NCI-H2081 treated with DMSO at 0.1 percent for 48 hours (cell line): ENCODE data around the gene DNHD1.
A peak's percentile ranks its signal among the peaks of the same experiment; 100 is the strongest.
"Not testable (repeated sequence)": the region's sequence is repeated elsewhere in the genome, so short reads cannot be mapped to it uniquely, and the experiment has no call there.

Experiments
- DNase-seq: peaks from one replicate; lab custom pipeline; 2025; lab: John Stamatoyannopoulos, UW

DNHD1 gene

DNA sequence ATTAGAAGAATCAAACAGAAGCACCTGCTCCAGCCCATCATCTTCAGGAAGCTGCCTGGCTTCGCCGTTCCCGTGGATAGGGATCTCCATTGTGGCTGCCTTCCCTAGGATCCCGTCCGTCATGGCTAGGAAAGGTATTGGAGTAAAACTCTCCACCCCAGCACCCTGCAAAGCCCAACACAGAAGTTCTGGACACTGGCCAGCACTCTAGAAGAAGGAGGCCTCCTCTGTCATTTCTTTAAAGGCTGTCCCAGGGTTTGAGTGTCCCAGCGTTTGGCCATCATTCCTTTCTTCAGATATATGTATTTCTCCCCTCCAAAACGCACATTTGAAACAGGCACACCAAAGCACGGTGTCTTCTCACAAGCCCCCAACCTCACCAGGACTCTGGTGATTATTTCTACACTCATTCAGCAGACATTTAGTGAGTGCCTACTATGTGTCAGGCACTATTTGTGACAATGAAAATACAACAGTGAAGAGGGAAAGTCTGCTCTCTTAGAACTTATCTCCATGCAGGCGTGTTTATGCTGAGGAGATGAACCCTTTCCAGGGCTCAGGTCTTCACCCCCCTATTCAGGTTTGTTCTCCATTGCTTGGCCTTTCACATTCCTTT lies 16.7 kb upstream of the DNHD1 start:
- DNase-seq: no peak

DNA sequence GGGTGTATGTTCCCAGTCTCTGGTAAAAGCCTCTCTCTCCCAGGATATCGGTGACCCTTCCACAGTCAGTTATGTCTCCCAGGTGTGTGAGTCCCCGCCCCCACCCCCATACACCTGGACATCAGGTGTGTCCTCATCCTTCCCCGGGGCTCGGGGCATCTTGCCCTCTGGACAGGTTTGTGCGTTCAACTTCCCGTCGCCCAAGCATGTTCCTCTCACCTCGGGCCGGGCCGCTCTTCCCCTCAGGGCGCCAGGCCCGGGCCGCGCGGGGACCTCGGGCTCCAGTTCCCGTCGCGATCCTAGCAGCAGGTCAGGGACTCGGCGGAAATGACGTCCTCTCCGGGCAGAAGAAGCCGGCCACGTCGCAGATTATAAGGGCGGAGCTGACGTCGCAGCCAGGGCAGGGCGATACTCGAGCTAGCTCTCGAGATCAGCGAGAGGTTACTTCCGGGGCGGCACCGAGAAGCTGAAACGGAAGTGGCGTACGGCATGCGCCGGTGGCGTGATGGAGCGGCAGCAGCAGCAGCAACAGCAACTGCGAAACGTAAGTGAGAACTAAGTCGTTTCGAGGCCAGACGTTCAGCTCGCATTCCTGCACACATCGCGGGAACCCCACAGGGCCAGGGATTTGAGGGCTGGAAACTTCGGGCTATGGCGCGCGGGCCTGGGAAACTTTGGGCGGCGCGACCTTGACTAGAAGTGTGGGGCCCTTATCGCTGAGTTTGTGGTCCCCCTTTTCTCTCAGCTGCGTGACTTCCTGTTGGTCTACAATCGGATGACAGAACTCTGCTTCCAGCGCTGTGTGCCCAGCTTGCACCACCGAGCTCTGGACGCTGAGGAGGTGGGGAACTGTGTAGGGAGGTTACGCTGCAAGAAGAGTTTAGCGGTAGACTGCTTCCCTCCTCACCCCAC lies 15.8 kb upstream of the DNHD1 start, which contains the start of the genes ARFIP2 and TIMM10B:
Gene ARFIP2, minus strand, starts transcription at position 320 of the 912 bp plus-strand sequence. CDS start 910 bp downstream, outside the sequence.
Gene TIMM10B, plus strand, starts transcription at position 490 of the 912 bp plus-strand sequence. Its CDS starts 16 bp downstream, at position 506.
- DNase-seq: peak; percentile 84

DNA sequence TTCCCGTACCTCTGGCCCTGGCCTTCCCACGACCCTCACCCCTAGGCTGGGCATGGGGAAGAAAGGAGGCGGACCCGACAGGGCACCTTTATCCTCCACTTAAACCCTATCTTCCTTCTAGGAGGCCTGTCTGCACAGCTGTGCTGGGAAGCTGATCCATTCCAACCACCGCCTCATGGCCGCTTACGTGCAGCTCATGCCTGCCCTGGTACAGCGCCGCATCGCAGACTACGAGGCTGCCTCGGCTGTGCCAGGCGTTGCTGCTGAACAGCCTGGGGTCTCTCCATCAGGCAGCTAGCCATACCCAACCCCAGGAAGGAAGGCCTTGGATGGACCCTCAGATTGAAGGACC lies 15.2 kb upstream of the DNHD1 start:
- no peak for DNase-seq

DNA sequence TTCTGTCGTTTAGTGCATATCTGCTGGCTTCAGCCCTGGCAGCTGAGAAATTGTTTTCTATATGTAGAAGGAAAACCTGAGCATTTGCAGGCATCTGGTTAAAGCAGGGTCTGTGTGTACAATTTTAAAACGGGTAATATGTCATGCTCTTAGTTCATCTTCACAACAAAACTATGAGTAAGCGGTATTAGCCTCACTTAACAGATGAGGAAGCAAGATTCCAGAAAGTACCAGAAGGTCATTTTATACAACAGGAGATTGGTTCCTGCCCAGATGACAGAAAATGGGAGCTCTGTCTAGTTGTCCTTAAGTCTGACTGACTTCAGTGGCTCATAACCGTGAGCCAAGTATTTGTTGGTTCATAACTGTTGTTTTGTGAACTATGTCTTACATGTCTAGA lies 14.6 kb upstream of the DNHD1 start:
- no peak for DNase-seq

GRCh38 chr11:6483015-6483414 lies 14.1 kb upstream of the DNHD1 start:
- no peak for DNase-seq

DNA sequence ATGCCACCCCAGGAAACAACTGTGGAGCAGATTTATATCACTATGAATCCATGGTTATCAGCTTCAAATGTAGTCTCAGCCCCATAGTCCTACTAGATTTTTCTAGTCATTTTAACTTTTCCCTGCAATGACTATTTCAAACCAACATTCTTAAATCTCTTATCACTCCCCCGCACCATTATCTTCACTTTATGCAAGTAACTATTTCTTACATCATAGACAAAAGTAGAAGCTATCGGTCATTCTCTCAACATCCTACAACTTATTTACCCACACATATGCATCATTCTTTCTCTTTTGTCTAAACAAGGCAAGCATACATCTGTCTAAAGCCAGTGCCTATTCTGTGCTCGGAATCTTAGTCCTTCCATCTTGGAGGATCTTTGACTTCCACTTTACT lies 11.4 kb upstream of the DNHD1 start:
- no peak for DNase-seq

DNA sequence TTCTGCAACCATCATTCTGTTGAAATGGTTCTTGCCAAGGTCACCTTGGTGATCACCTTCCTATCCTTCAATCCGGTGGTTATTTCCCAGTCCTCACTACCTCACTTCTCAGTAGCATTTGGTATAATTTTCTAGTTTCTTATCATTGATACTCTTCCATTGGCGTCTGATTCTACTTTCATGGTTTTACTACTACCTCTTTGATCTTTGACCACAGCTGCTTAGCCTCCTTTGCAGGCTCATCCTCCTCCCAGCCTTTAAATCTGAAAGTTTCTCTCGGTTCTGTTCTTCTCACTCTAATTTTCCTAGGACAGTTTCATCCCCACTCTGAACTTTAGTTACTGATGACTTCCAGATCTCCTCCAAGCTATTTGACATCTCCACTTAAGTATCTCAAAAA lies 10.8 kb upstream of the DNHD1 start:
- DNase-seq: no peak

GRCh38 chr11:6486938-6487337 lies 10.1 kb upstream of the DNHD1 start:
- DNase-seq: no peak

DNA sequence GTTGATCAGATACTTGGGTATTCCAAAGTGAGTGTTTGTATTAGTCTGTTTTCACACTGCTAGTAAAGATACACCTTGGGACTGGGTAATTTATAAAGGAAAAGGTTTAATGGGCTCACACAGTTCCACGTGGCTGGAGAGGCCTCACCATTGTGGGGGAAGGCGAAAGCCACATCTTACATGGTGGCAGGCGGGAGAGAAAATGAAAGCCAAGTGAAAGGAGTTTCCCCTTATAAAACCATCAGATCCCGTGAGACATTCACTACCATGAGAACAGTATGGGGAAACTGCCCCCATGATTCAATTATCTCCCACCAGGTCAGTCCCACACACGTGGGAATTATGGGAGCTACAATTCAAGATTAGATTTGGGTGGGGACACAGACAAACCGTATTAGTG lies 8.7 kb upstream of the DNHD1 start:
- DNase-seq: no peak

DNA sequence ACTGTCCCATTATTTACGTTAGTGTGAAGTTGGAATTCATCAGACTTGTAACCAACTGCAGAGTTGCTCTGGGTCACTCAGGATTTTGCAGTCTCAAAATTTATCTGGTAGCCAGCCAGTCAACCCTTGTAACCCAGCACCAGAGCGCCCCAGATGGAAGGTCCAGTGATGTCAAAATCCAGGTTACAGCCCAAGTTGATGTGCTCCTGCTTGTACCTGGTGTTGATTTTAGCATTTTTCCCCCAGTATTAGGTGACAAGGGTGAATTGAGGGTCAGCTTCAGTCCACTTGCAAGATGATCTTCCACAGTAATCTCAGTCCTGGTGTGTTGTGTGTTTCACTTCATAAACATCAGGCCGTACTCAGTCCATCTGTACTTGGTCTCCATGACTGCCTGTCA lies 8.3 kb upstream of the DNHD1 start:
- no peak for DNase-seq

- no peak for DNase-seq
These were observed 7.8 kb upstream of the DNHD1 start for GRCh38 chr11:6489306-6489705.

DNA sequence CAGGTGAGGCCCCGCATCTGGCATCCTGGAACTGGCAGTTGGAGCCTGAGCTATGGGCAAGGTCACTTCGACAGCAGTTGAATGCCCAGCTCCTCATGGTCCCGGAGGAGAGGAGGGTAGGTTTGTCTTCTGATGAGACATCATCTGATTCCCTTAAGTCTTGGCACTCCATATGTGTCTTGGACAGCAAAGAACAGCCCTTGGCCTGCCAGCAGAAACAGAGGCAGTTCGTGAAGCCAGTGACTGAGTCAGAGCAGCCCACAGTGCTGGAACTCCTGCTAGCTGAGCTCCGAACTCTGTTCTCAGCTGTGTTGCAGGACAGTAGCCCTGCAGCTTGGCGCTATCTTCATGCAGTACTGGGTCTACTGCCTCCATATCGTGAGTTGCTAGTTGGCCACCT lies 1.0 kb downstream of the DNHD1 start:
- DNase-seq: no peak

GRCh38 chr11:6498544-6498943 lies 1.5 kb downstream of the DNHD1 start:
- no peak for DNase-seq

- no peak for DNase-seq
These were observed 5.3 kb downstream of the DNHD1 start for GRCh38 chr11:6502382-6502781.

- no peak for DNase-seq
These were observed 7.1 kb downstream of the DNHD1 start for GRCh38 chr11:6504166-6504565.

- DNase-seq: no peak
These were observed 8.6 kb downstream of the DNHD1 start for GRCh38 chr11:6505577-6506240.

DNA sequence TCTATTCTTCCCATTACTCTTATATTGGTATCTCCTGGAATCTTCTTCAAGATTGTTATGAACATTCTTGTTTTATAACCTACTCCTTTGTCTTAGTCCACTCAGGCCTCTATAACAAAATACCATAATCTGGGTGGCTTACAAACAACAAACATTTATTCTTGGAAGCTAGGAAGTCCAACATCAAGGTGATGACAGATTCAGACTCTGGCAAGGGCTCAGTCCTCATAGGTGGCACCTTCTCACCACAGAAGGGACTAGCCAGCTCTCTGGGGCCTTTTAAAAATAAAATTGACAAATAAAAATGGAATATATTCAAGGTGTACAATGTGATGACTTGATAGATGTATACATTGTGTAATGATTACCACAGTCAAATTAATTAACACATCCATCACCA lies 19.8 kb downstream of the DNHD1 start:
- DNase-seq: no peak

- no peak for DNase-seq
These were observed 23.2 kb downstream of the DNHD1 start for GRCh38 chr11:6520265-6520664.

- not testable (repeated sequence) for DNase-seq
These were observed 24.9 kb downstream of the DNHD1 start for GRCh38 chr11:6521946-6522345.

DNA sequence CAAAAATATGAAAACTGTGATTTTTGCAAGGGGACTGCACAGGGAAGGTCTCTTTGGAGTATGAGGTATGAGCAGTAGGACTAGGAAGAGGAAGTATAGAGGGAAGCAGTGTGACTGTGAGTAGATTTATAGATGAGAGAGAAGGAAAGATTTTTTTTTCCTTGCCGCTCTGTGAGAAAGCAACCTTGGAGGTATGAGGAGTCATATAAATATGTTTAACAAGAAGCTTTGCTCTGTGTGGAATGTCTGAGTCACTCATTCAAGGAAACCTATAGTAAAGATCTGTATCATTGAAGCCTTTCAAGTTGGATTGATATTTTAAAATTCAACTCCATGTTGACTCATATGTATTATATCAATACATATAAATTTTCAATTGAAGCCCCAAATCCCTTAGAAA lies 26.2 kb downstream of the DNHD1 start:
- no peak for DNase-seq

GRCh38 chr11:6526411-6527135 lies 29.5 kb downstream of the DNHD1 start:
- no peak for DNase-seq

- no peak for DNase-seq
These were observed 32.2 kb downstream of the DNHD1 start for GRCh38 chr11:6529266-6529665.
